IPS-18c (cell line): Measurements from ENCODE around the gene CNN1.
"Not testable (repeated sequence)": the region's sequence is repeated elsewhere in the genome, so short reads cannot be mapped to it uniquely, and the experiment has no call there.

Experiments used
- H3K4me3 ChIP-seq: 2 replicates; pipeline ENCODE4 v1.7.0; 2013; ENCODE audit warnings: low read depth, mild to moderate bottlenecking, low read length, moderate library complexity; ENCODE audit not compliant: insufficient read depth
- H3K9me3 ChIP-seq: one replicate; pipeline ENCODE4 v1.6.1; 2013; ENCODE audit warnings: mild to moderate bottlenecking, low read length, moderate library complexity; ENCODE audit not compliant: control insufficient read depth, insufficient read depth

CNN1 gene

DNA sequence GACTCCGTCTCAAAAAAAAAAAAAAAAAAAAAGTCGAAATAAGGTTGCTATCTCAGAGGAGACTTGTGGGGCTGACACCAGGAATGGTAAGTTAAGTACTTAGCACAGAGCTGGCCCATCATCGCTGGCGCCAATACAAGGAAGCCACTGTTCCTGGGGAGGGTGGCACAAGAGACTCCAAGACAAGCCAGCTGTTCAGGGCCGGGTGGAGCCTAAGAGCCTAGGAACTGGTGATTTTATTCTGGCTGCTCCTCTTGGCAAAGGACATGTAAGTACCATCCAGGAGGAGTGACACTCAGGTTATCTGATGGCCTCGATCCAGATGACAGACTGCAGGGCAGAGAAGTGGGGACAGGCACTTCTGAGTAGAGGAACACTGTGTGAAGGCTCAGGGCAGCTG, 16.6 kb downstream of the CNN1 start:
- Histone ChIP-seq H3K9me3 (no peaks in the 10 kb centered on the region), H3K4me3 (no peak overlapping the region)

DNA sequence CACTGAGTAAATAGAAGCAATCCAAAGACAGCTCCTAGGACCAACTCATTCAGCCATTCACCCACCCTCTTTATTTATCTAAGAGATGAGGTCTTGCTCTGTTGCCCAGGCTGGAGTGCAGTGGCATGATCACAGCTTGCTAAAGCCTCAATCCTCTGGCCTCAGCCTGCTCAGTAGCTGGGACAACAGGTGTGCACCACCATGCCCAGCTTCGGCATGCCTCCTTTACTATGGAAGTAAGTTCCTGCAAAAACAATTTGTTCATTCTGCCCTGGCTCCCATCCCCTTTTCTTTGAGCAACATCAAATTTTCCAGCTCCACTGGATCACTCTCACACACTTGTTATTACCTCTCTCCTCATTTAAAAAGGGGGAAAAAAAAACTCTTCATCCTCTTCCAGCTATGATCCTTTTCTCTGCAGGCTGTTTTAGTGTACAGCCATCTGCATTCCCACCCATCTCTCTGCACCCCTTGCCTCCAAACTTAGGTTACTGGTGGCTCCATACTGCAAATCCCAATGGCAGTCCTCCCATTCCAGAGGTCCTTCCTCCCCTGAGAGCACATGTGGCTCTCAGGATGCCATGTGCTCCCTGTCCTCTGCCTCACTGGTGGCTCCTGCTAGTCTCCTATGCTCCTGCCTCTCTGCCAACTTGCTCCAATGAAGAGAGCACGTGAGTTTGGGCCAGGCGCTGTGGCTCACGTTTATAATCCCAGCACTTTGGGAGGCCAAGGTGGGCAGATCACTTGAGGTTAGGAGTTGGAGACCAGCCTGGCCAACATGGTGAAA, 18.2 kb downstream of the CNN1 start:
- no peaks in the 10 kb centered on the region for H3K9me3 ChIP-seq
- no peak overlapping the region for H3K4me3 ChIP-seq

DNA sequence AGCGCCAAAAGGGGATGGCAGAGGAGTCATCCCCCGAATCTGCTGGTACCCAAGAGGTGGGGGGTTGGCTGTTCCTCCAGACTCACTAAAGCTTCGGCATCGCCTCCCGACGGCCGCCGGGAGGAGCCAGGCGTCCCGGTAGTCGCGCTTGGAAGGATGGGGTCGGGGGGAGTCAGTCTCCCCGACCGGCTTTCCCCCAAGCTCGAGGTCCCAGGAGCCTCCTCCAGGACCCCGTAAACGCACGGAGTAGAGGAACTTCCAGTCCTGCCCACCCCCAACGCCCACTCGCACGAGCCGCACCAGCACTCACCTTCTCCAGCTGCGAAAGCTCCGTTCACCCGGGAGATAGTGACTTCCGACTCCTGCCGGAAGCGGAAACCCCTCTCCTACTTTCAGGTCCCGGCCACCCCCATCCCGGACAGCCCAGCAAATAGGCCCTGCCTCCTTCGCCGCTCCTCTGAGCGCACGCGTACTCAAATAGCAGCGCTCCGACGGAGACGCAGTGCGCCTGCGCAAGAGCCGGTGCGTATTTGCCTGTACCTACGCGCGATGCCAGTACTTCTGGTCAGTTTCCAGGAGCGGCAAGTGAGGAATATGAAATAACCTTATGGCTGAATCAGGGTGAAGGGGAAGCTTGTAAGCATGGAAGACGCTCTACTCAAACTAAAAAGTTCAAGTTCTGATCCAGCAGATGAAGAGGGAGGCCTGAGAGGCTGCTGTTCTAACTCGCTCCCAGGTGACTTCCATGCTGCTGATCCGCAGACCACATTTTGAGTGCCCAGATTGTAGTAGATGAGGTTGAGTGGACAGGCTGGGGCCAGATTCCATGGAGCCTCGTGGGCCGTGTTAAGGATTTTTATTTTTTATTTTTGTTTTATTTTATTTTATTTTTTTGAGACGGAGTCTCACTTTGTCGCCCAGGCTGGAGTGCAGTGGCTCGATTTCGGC, 20.5 kb downstream of the CNN1 start, which contains the start of gene ELOF1:
Gene ELOF1 (minus strand): TSS at position 350 of the 948 bp plus-strand sequence. CDS start 4,883 bp downstream, outside the sequence.
- no peaks in the 10 kb centered on the region for H3K9me3 ChIP-seq
- H3K4me3 ChIP-seq, result peak within 1 kb of the TSS; percentile 95

DNA sequence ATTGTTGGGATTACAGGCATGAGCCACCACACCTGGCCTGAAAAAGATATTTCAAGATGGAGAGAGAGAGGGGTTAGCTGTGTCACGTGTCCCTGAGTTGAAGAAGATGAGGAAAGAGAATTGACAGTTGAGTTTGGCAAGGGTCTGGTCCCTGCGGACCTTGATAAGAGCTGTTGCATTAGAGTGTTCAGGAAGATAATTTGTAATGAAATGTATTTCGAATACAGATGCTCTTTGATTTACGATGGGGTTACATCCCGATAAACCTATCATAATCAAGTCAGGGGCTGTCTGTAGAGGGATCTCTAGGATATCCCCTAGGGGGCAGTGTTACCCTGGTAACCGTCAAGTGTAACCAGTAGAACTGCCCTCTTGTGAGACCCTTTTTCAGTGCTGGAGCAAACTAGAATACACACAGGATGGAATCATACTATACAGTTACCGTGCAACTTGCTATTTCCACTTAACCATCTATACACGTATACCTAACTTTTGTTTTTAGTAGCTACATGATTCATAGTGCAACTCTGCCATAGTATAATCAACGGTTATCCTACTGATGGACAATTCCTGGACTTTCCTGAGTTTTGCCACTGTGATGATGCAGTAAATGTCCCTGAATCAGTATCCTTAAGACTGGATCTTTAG, 21.9 kb downstream of the CNN1 start:
- H3K9me3 ChIP-seq, result no peaks in the 10 kb centered on the region
- H3K4me3 ChIP-seq, result no peak overlapping the region

DNA sequence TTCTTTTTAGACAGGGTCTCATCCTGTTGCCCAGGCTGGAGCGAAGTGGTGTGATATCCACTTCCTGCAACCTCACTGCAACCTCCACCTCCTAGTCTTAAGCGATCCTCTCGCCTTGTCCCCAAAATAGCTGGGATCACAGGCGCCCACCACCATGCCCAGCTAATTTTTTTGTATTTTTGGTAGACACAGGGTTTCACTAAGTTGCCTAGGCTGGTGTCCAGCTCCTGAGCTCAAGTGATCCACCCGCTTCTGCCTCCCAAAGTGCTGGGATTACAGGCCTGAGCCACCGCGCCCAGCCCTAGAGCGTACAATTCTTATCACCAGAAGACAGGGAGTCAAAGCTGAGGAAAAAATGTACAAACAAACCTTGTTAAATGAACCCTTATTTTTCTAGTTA, 24.9 kb downstream of the CNN1 start:
- no peak overlapping the region for H3K4me3 ChIP-seq
- no peaks in the 10 kb centered on the region for H3K9me3 ChIP-seq

DNA sequence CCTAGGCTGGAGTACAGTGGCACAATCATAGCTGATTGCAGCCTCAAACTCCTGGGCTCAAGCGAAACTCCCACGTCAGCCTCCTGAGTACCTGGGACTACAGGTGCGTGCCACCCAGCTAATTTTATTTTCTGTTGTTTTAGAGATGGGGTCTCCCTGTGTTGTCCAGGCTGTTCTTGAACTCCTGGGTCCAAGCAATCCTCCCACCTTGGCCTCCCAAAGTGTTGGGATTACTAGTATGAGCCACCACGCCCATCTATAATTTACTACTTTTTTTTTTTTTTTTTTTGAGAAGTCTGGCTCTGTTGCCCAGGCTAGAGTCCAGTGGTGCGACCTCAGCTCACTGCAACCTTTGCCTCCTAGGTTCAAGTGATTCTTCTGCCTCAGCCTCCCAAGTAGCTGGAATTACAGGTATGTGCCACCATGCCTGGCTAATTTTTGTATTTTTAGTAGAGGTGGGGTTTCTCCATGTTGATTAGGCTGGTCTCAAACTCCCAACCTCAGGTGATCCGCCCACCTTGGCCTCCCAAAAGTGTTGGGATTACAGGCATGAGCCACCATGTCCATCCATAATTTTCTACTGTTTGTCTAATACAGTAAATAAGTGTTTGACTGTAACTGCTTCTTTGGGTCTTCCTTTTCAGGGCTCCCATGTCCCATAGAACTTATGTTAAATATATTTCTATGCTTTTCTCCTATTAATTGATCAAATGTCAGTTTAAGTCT, 25.6 kb downstream of the CNN1 start:
- H3K4me3 ChIP-seq, H3K9me3 ChIP-seq: not testable (repeated sequence)

DNA sequence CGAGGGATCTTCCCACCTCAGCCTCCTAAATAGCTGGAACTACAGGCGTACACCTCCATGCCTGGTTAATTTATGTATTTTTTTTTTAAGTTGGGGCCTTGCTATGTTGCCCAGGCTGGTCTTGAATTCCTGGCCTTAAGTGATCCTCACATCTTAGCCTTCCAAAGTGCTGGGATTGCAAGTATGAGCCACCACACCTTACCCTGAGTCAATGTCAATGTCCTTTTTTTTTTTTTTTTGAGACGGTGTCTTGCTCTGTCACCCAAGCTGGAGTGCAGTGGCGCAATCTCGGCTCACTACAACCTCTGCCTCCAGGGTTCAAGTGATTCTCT, 27.0 kb downstream of the CNN1 start:
- H3K4me3 ChIP-seq, H3K9me3 ChIP-seq: not testable (repeated sequence)

DNA sequence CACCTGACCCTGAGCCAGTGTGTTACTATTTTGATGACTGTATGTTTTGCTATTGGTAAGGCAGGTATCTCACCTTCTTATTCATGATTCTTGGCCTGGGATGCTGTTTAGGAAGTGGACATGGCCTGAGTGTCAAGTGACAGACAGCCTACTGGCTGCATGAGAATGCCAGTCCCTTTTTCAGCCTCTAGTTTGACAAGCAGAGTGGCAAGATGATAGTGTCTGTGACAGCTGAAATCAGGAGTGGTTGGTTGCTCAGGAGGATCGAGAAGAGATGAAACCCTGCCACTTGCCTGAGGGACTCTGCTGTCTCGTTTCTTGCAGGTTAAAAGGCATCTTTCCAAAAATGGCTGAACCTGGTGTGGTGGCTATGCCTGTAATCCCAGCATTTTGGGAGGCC, 27.5 kb downstream of the CNN1 start:
- Histone ChIP-seq H3K4me3 (no peak overlapping the region), H3K9me3 (peaks cover 2% of the 10 kb centered on the region)

DNA sequence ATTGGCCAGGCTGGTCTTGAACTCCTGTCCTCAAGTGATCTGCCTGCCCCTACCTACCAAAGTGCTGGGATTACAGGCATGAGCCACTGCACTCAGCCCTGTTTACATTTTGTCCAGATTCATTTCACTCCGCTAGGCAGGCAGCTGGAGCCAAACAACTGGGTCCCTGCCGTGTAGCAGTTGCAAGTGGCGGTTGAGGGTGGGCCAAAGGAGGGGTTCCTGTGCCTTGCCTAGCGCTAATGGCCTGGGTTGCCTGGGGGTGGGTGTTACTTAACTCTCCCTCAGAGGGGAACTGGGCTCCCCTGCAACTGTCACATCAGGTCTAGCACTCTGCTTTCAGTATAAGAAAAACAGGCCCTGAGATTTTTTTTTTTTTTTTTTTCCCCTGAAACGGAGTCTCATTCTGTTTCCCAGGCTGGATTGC, 31.4 kb downstream of the CNN1 start:
- Histone ChIP-seq H3K9me3 (peaks cover 2% of the 10 kb centered on the region), H3K4me3 (no peak overlapping the region)

DNA sequence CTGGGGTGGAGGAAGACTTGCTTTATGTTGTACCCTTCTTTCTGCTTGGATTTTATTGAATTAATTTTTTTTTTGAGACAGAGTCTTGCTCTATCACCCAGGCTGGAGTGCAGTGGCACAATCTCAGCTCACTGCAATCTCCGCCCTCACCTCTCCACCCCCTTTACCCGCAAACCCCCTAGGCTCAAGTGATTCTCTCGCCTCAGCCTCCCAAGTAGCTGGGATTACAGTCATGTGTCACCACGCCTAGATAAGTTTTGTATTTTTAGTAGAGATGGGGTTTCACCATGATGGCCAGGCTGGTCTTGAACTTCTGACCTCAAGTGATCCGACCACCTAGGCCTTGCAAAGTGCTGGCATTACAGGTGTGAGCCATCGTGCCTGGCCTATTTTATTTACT, 34.7 kb downstream of the CNN1 start:
- not testable (repeated sequence) for H3K4me3 ChIP-seq, H3K9me3 ChIP-seq

DNA sequence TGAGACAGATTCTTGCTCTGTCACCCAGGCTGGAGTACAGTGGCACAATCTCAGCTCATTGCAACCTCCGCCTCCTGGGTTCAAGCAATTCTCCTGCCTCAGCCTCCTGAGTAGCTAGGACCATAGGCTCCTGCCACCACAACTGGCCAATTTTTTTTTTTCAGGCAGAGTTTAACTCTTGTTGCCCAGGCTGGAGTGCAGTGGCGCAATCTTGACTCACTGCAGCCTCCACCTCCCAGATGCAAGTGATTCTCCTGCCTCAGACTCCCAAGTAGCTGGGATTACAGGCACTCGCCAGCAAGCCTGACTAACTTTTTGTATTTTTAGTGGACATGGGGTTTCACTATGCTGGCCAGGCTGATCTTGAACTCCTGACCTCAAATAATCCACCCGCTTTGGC, 35.1 kb downstream of the CNN1 start:
- H3K9me3 ChIP-seq, H3K4me3 ChIP-seq: not testable (repeated sequence)

DNA sequence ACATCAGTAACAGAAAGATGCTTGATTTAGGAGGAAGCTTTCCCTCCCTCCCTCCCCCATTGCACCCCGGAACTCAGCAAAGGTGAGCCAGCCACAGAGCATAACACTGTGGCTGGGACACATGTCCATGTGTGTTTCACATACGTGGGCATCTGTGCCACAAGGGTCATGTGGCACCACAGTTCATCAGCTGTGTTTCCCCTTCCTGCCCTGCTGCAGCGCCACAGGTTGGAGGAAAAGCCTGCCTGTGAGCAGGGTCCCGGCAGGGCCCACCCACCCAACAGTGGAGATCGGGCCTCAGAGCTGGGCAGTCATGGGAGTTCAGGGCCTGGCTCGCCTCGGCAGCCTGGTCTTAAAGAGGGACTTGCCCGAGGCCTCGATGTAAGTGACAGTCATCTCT, 36.0 kb downstream of the CNN1 start:
- Histone ChIP-seq H3K9me3 (no peaks in the 10 kb centered on the region), H3K4me3 (no peak overlapping the region)

DNA sequence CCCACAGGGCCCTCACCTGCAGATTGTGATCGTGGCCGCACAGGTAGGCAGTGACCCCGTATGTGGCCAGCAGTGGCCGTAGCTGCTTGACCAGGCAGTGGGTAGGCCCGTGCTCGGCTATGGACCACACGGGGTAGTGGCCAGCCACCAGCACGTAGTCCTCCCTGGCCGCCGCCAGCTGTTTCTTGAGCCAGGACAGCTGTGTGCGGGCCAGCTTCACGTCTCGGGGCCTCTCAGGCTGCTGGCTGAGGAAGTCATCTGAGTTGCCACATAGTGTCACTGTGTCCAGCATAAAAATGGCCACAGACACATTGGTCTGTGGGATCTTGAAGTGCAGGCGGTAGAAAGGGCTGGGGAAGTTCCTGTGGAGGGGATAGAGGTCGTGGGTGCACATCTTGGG, 37.6 kb downstream of the CNN1 start:
- no peaks in the 10 kb centered on the region for H3K9me3 ChIP-seq
- no peak overlapping the region for H3K4me3 ChIP-seq

DNA sequence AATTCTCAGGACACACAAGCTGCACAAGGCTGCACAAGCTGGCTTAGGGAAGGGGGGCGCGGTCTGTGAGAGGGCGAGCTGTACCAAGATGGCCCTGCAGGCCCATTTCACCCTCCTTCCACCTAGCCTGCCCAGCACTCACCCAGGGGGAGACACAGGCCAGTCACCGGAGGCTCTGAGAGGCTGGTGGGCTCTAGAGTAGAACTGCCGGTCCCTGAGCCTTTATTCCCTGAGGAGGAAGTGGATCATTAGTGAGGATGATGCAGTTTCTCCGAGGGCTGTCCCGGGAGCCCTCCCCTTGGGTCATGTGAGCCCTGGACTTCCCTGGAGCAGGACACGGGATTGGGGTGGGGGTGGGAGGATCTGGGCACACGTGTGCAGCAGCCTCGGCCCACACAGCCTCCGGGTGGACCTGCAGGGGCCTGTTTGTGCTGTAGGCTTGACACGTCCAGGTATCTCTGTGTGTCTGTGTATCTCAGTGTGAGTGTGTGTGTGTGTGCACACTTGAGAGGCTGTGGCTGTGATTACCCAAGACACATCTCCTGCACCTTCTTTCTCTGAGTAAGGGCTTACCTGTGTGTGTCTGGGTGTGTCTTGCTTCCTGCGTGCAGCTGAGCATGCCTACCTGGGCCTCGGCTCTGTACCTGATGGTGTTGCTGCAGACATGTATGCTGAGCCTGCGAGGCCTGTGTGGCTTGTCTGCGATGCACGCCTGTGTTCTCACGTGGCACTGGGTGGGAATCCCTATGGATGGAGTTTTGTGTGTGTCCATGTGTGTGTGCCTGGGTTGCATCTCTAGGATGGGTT, 39.0 kb downstream of the CNN1 start, which contains the start of gene ACP5:
Gene ACP5 (minus strand): TSS at position 195 of the 807 bp plus-strand sequence. CDS start 328 bp downstream, outside the sequence.
- H3K9me3 ChIP-seq, result no peaks in the 10 kb centered on the region
- peak within 1 kb of the TSS; percentile 31 for H3K4me3 ChIP-seq

DNA sequence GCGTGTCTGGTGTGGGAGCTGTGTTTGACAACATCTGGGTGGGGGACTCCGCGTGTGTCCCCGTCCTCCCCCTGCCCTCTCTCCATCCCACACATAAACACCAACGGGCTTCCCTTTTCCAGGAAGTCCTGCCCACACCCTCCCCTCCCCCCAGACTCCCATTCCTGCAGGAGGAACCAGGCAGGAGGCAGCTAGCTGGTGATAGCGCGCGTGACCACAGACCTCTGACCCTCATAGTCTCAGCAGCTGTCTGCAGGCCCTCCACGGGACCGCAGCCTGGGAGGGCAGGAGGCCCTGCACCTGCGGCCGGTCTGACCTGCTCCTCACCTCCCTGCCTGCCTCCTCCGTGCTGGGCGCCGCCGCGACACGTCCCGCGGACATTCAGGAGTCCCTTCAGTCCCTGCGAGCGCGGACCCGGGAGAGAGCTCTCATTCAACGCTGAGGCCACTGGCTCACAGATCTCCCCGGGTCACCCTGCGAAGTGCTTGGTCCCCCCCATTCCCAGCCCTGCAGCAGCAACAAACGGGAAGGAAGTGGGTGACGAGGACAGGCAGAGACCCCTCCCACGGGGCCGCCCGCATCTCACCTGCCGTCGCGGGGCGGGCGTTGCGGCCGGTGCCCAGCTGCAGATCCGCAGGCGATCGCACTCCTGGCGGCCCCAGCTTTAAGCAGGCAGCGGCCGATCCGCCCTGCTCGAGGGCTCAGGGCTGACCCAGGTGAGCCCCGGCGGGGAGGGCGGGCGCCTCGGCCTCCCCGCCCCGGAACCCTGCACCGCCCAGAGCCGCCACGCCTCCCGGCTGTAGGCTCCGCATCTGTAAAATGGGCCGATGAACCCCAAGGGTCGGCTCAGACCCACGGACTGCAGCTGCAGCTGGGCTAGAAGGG, 39.8 kb downstream of the CNN1 start:
- no peaks in the 10 kb centered on the region for H3K9me3 ChIP-seq
- peak overlapping the region; percentile 31 for H3K4me3 ChIP-seq
